K562 (cell line): ENCODE measurements around the gene ERN1. TPM values are rescaled to one million over a fixed set of nuclear protein-coding genes. Genes with fewer than 3 reads are reported as not detected.
A peak's percentile ranks its signal among the peaks of the same experiment; 100 is the strongest.

Source experiments
- GABPB2 ChIP-seq: fragments of 250-450 bp; sonication (Bioruptor Pico); conservative IDR thresholded peaks from 2 replicates; pipeline ENCODE4 v1.5.1; 2021; ENCODE audit warnings: mild to moderate bottlenecking
- HDAC6 ChIP-seq: IDR thresholded peaks from 2 replicates; pipeline ENCODE4 v1.6.1; 2012; ENCODE audit warnings: low read depth, mild to moderate bottlenecking, control low read depth, inconsistent platforms, low read length, moderate library complexity
- NCOA1 ChIP-seq: fragments of 450-650 bp; IDR thresholded peaks from 2 replicates; pipeline ENCODE4 v1.6.1; 2016; ENCODE audit warnings: low read depth
- NFE2 ChIP-seq: IDR thresholded peaks from 2 replicates; pipeline ENCODE4 v1.6.1; 2014; ENCODE audit warnings: antibody characterized with exemption, low read depth
- POLR3A ChIP-seq: IDR thresholded peaks from 2 replicates; pipeline ENCODE4 v1.6.1; 2011; ENCODE audit warnings: borderline replicate concordance, mild to moderate bottlenecking, moderate library complexity; ENCODE audit not compliant: insufficient read length, insufficient read depth; ENCODE audit errors: extremely low read depth
- RBM34 ChIP-seq: fragments of 200-400 bp; formaldehyde crosslinking; IDR thresholded peaks from 2 replicates; pipeline ENCODE4 v1.6.1; 2018; ENCODE audit warnings: low read length, borderline replicate concordance; ENCODE audit not compliant: insufficient read depth
- SMAD4 ChIP-seq: fragments of 250-450 bp; sonication (Bioruptor Pico); conservative IDR thresholded peaks from 2 replicates; pipeline ENCODE4 v1.8.0; 2021; ENCODE audit warnings: inconsistent platforms, mild to moderate bottlenecking, moderate library complexity
- SOX6 ChIP-seq: fragments of 450-650 bp; IDR thresholded peaks from 2 replicates; pipeline ENCODE4 v1.6.1; 2014; ENCODE audit warnings: mild to moderate bottlenecking
- ZNF197 ChIP-seq: fragments of 200-800 bp; sonication (Bioruptor generic); IDR thresholded peaks from 2 replicates; pipeline ENCODE4 v1.6.1; 2016; ENCODE audit warnings: low read depth, missing genetic modification characterization, missing compliant biosample characterization
- polyA plus RNA-seq, 8 experiments: library from polyadenylated mRNA; depleted of rRNA in 4 of 8; stranded (reverse) in 5 of 8; unstranded in 3 of 8; fragments of >200 nt; fragmentation: Nextera tagmentation in 2 of 8; fragmentation: Illumina TruSeq in 1 of 8; extraction: Ambion mirVana in 2 of 8; extraction: Trizol in 1 of 8; gene quantifications; 2 replicates each; pipeline versions ENCODE4 v1.2.1 to v1.2.3, GENCODE V29; 2011 to 2014; ENCODE audit warnings: inconsistent platforms in 1 of 8, missing spikeins in 1 of 8
- total RNA-seq, 7 experiments: library from RNA; depleted of rRNA in 6 of 7; stranded (reverse); fragments of >200 nt in 6 of 7; fragmentation: Illumina TruSeq in 2 of 7; extraction: Trizol in 2 of 7; gene quantifications; 2 replicates each; pipeline versions ENCODE4 v1.2.1 to v1.2.3, GENCODE V29; 2011 to 2021; ENCODE audit warnings: low replicate concordance in 1 of 7
- TF ChIP-seq, protein P1 (sequence below): fragments of 450-650 bp; IDR thresholded peaks from 2 replicates; pipeline ENCODE4 v1.6.1; 2017; ENCODE audit warnings: mild to moderate bottlenecking, moderate library complexity
- TF ChIP-seq, protein P2 (sequence below): fragments of 450-650 bp; IDR thresholded peaks from 2 replicates; pipeline ENCODE4 v1.6.1; 2016; ENCODE audit warnings: mild to moderate bottlenecking, moderate library complexity
- TF ChIP-seq, protein P3 (sequence below): sonication (generic); formaldehyde crosslinking; IDR thresholded peaks from 2 replicates; pipeline ENCODE4 v1.8.1; 2023; ENCODE audit warnings: mild to moderate bottlenecking, missing genetic modification reagents, moderate library complexity

Gene ERN1
- total and polyA plus RNA-seq, 9 of the 15 experiments (the other 6 are each of a cell fraction or from before 2014, with no cell fraction given) = 2.1 to 22.5 (median 7.3) TPM

DNA sequence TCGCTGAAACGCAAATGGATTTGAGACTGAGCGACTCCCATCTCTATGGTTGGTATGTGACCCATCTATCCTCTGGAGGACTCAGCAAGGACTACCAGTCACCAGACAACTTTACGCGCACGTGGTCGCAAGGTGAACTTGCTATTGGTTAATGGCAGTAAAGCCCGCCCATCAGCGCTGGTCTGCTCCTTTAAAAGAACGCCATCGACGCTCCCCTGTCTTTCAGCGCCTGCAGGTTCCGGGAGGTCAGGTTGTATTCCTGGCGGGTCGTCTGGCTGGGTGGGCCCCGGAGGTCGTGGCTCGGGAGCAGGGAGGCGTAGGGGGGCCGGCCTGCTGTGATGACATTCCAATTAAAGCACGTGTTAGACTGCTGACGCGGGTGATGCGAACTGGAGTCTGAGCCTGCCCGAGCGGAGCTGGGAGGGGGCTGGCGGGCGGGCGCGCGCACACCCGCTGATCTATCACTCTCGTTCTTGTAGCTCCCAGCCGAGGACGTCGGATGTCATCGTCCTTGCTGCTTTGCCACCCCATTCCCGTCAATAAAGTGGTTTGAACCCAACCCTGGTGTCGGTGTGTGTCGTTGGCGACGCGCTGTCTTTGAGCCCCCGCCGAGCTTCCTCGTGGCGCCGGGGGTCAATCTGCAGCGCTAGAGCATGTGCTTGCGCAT, 15.9 kb upstream of the ERN1 start (continued):
- TF ChIP-seq HDAC6 = no peak
- TF ChIP-seq, protein P1, sequence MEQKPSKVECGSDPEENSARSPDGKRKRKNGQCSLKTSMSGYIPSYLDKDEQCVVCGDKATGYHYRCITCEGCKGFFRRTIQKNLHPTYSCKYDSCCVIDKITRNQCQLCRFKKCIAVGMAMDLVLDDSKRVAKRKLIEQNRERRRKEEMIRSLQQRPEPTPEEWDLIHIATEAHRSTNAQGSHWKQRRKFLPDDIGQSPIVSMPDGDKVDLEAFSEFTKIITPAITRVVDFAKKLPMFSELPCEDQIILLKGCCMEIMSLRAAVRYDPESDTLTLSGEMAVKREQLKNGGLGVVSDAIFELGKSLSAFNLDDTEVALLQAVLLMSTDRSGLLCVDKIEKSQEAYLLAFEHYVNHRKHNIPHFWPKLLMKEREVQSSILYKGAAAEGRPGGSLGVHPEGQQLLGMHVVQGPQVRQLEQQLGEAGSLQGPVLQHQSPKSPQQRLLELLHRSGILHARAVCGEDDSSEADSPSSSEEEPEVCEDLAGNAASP = no peak
- no peak for TF ChIP-seq POLR3A
- no peak for TF ChIP-seq NFE2
- 0 out of 2 replicates have a peak, but pooled peaks have one; percentile 49 for TF ChIP-seq NCOA1
- TF ChIP-seq, protein P2, sequence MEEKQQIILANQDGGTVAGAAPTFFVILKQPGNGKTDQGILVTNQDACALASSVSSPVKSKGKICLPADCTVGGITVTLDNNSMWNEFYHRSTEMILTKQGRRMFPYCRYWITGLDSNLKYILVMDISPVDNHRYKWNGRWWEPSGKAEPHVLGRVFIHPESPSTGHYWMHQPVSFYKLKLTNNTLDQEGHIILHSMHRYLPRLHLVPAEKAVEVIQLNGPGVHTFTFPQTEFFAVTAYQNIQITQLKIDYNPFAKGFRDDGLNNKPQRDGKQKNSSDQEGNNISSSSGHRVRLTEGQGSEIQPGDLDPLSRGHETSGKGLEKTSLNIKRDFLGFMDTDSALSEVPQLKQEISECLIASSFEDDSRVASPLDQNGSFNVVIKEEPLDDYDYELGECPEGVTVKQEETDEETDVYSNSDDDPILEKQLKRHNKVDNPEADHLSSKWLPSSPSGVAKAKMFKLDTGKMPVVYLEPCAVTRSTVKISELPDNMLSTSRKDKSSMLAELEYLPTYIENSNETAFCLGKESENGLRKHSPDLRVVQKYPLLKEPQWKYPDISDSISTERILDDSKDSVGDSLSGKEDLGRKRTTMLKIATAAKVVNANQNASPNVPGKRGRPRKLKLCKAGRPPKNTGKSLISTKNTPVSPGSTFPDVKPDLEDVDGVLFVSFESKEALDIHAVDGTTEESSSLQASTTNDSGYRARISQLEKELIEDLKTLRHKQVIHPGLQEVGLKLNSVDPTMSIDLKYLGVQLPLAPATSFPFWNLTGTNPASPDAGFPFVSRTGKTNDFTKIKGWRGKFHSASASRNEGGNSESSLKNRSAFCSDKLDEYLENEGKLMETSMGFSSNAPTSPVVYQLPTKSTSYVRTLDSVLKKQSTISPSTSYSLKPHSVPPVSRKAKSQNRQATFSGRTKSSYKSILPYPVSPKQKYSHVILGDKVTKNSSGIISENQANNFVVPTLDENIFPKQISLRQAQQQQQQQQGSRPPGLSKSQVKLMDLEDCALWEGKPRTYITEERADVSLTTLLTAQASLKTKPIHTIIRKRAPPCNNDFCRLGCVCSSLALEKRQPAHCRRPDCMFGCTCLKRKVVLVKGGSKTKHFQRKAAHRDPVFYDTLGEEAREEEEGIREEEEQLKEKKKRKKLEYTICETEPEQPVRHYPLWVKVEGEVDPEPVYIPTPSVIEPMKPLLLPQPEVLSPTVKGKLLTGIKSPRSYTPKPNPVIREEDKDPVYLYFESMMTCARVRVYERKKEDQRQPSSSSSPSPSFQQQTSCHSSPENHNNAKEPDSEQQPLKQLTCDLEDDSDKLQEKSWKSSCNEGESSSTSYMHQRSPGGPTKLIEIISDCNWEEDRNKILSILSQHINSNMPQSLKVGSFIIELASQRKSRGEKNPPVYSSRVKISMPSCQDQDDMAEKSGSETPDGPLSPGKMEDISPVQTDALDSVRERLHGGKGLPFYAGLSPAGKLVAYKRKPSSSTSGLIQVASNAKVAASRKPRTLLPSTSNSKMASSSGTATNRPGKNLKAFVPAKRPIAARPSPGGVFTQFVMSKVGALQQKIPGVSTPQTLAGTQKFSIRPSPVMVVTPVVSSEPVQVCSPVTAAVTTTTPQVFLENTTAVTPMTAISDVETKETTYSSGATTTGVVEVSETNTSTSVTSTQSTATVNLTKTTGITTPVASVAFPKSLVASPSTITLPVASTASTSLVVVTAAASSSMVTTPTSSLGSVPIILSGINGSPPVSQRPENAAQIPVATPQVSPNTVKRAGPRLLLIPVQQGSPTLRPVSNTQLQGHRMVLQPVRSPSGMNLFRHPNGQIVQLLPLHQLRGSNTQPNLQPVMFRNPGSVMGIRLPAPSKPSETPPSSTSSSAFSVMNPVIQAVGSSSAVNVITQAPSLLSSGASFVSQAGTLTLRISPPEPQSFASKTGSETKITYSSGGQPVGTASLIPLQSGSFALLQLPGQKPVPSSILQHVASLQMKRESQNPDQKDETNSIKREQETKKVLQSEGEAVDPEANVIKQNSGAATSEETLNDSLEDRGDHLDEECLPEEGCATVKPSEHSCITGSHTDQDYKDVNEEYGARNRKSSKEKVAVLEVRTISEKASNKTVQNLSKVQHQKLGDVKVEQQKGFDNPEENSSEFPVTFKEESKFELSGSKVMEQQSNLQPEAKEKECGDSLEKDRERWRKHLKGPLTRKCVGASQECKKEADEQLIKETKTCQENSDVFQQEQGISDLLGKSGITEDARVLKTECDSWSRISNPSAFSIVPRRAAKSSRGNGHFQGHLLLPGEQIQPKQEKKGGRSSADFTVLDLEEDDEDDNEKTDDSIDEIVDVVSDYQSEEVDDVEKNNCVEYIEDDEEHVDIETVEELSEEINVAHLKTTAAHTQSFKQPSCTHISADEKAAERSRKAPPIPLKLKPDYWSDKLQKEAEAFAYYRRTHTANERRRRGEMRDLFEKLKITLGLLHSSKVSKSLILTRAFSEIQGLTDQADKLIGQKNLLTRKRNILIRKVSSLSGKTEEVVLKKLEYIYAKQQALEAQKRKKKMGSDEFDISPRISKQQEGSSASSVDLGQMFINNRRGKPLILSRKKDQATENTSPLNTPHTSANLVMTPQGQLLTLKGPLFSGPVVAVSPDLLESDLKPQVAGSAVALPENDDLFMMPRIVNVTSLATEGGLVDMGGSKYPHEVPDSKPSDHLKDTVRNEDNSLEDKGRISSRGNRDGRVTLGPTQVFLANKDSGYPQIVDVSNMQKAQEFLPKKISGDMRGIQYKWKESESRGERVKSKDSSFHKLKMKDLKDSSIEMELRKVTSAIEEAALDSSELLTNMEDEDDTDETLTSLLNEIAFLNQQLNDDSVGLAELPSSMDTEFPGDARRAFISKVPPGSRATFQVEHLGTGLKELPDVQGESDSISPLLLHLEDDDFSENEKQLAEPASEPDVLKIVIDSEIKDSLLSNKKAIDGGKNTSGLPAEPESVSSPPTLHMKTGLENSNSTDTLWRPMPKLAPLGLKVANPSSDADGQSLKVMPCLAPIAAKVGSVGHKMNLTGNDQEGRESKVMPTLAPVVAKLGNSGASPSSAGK = peak; percentile 94
- TF ChIP-seq RBM34 = no peak
- TF ChIP-seq ZNF197 = 0 out of 2 replicates have a peak, but pooled peaks have one; percentile 69
- TF ChIP-seq SOX6 = peak; percentile 57
- TF ChIP-seq GABPB2 (CRISPR knock-in tag) = no peak
- peak; percentile 64; the same call in 1 of the 2 replicates for TF ChIP-seq SMAD4 (CRISPR knock-in tag)
- TF ChIP-seq, protein P3, sequence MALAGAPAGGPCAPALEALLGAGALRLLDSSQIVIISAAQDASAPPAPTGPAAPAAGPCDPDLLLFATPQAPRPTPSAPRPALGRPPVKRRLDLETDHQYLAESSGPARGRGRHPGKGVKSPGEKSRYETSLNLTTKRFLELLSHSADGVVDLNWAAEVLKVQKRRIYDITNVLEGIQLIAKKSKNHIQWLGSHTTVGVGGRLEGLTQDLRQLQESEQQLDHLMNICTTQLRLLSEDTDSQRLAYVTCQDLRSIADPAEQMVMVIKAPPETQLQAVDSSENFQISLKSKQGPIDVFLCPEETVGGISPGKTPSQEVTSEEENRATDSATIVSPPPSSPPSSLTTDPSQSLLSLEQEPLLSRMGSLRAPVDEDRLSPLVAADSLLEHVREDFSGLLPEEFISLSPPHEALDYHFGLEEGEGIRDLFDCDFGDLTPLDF (CRISPR knock-in tag) = peak; percentile 74; the same call in 1 of the 2 replicates
